SK-N-MC (cell line): ENCODE data around the gene PLA2G2D.

Experiments
- EZH2 ChIP-seq: fragments of 200-600 bp; sonication (generic); IDR thresholded peaks from one replicate; pipeline ENCODE4 v1.6.1; 2017; ENCODE audit warnings: antibody characterized with exemption
- FOXP2 ChIP-seq: optimal IDR thresholded peaks from 2 replicates; pipeline ENCODE3; 2011; ENCODE audit warnings: mild to moderate bottlenecking, moderate library complexity; ENCODE audit not compliant: insufficient read depth; ENCODE audit errors: extremely low read length, control extremely low read depth
- POLR2AphosphoS5 ChIP-seq: IDR thresholded peaks from 2 replicates; pipeline ENCODE4 v1.6.1; 2012; ENCODE audit warnings: mild to moderate bottlenecking, low read depth, low read length, borderline replicate concordance

DNA sequence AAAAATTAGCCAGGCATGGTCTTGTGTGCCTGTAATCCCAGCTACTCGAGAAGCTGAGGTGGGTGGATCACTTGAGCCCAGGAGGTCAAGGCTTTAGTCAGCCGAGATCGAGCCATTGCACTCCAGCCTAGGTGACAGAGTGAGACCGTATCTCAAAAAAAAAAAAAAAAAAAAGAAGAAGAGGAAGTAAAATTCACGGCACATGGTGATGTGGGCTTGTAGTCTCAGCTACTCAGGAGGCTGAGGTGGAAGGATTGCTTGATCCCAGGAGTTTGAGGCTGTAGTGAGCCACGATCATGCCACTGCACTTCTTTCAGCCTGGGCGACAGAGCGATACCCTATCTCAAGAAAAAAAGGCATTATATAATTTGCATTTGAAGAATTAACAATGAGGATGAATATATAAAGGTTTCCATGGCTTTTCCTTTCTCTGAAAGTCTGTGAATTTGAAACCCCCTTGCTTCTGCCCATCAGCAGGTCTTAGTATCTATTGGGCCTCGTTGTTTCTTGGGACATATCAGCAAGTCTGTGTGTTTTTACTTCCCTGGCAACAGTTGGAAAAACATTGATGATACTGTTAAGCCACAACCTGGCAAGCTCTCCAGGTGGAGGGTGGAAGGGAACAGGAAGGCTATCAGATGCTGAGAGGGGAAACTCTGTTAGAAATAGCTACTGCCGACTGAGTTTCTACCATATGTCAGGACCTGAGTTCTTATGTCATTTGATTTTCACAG, 4.6 kb upstream of the PLA2G2D start:
- no peak for TF ChIP-seq POLR2AphosphoS5
- TF ChIP-seq EZH2, result no peak
- no peak for TF ChIP-seq FOXP2
